Measurements from ENCODE around the gene FBXL5.

DNA sequence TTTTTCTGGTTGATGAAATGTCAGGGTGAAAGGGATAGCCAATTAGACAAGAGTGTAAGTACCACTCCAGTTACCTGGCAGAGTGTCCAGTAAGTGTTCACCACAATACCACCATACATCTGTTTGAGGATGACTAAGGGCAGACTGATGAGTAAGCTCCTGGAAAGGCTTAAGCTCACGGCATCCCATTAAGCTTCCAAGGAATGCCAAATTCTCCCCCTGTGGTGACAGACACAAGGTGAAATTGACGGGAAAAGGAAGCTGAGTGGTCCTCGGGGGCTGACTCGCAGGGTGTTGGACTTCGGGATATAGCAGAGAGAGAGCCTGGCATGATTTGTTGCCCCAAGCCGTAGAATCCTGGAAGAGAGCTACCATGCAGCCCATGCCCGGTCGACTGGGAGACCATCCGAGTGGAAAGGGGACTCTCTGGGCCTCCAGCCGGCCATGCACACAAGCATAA lies 40.1 kb upstream of the FBXL5 start:
- TF ChIP-seq POLR2A (IDR thresholded peaks at IDR 0.05), result no peak
- TF ChIP-seq, protein P1, sequence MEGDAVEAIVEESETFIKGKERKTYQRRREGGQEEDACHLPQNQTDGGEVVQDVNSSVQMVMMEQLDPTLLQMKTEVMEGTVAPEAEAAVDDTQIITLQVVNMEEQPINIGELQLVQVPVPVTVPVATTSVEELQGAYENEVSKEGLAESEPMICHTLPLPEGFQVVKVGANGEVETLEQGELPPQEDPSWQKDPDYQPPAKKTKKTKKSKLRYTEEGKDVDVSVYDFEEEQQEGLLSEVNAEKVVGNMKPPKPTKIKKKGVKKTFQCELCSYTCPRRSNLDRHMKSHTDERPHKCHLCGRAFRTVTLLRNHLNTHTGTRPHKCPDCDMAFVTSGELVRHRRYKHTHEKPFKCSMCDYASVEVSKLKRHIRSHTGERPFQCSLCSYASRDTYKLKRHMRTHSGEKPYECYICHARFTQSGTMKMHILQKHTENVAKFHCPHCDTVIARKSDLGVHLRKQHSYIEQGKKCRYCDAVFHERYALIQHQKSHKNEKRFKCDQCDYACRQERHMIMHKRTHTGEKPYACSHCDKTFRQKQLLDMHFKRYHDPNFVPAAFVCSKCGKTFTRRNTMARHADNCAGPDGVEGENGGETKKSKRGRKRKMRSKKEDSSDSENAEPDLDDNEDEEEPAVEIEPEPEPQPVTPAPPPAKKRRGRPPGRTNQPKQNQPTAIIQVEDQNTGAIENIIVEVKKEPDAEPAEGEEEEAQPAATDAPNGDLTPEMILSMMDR (IDR thresholded peaks at IDR 0.05), result no peak
